Activated T-cell treated with anti-CD3 and anti-CD28 coated beads for 4 hours (primary cell): Measurements from ENCODE around the gene TCF3.
"Not testable (repeated sequence)": the region's sequence is repeated elsewhere in the genome, so short reads cannot be mapped to it uniquely, and the experiment has no call there.

ENCODE experiments used
- DNase-seq: peaks from one replicate; pipeline ENCODE4 v3.0.0-alpha.2; 2020

TCF3 gene

GRCh38 chr19:1650650-1651567, 1.5 kb downstream of the TCF3 start:
- peak; percentile 61 for DNase-seq

- no peak for DNase-seq
Measured at GRCh38 chr19:1649706-1650649, 2.4 kb downstream of the TCF3 start.

- no peak for DNase-seq
Measured at GRCh38 chr19:1648920-1649541, 3.4 kb downstream of the TCF3 start.

- no peak for DNase-seq
Measured at GRCh38 chr19:1648459-1648849, 4.0 kb downstream of the TCF3 start.

GRCh38 chr19:1647501-1648458, 4.6 kb downstream of the TCF3 start:
- no peak for DNase-seq

- DNase-seq: no peak
Measured at GRCh38 chr19:1646659-1647453, 5.6 kb downstream of the TCF3 start.

GRCh38 chr19:1646149-1646548, 6.3 kb downstream of the TCF3 start:
- no peak for DNase-seq

- no peak for DNase-seq
Measured at GRCh38 chr19:1645299-1645698, 7.1 kb downstream of the TCF3 start.

GRCh38 chr19:1644070-1644469, 8.3 kb downstream of the TCF3 start:
- DNase-seq: no peak

- not testable (repeated sequence) for DNase-seq
Measured at GRCh38 chr19:1640893-1641448, 11.4 kb downstream of the TCF3 start.

GRCh38 chr19:1636325-1637236, 15.8 kb downstream of the TCF3 start:
- DNase-seq: no peak

- no peak for DNase-seq
Measured at GRCh38 chr19:1634938-1635243, 17.5 kb downstream of the TCF3 start.

- DNase-seq: no peak
Measured at GRCh38 chr19:1634242-1634937, 18.0 kb downstream of the TCF3 start.

- no peak for DNase-seq
Measured at GRCh38 chr19:1633269-1633826, 19.1 kb downstream of the TCF3 start.

- DNase-seq: no peak
Measured at GRCh38 chr19:1632462-1633268, 19.8 kb downstream of the TCF3 start.

GRCh38 chr19:1631557-1632100, 20.8 kb downstream of the TCF3 start:
- no peak for DNase-seq

- no peak for DNase-seq
Measured at GRCh38 chr19:1630811-1631210, 21.6 kb downstream of the TCF3 start.

GRCh38 chr19:1630012-1630411, 22.4 kb downstream of the TCF3 start:
- no peak for DNase-seq
